Mesendoderm (in vitro differentiated cells): Measurements from ENCODE around the gene GLB1L3.

Experiments
- DNase-seq: peaks from one replicate; pipeline ENCODE4 v3.0.0; 2013
- H2AK5ac ChIP-seq: 2 replicates; pipeline ENCODE4 v1.6.1; 2013; ENCODE audit warnings: low read length, inconsistent platforms
- H2BK120ac ChIP-seq: 2 replicates; pipeline ENCODE4 v1.6.1; 2013; ENCODE audit warnings: low read depth, mild to moderate bottlenecking, low read length, moderate library complexity, mixed read lengths
- H2BK15ac ChIP-seq: replicated peaks from 2 replicates; pipeline ENCODE4 v1.6.1; 2013; ENCODE audit warnings: low read depth, mild to moderate bottlenecking, moderate library complexity
- H2BK5ac ChIP-seq: 2 replicates; pipeline ENCODE4 v1.6.1; 2013; ENCODE audit warnings: low read length, inconsistent platforms
- H3K18ac ChIP-seq: 2 replicates; pipeline ENCODE4 v1.6.1; 2013; ENCODE audit warnings: mild to moderate bottlenecking, low read length, mixed read lengths
- H3K23ac ChIP-seq: one replicate; pipeline ENCODE4 v1.6.1; 2013; ENCODE audit warnings: low read length
- H3K27ac ChIP-seq: 2 replicates; pipeline ENCODE4 v1.5.1; 2013; ENCODE audit warnings: low read depth, mild to moderate bottlenecking, inconsistent platforms, low read length, moderate library complexity
- H3K27me3 ChIP-seq: 2 replicates; pipeline ENCODE4 v1.6.1; 2013; ENCODE audit warnings: low read length, control low read depth, mild to moderate bottlenecking, inconsistent platforms; ENCODE audit not compliant: insufficient read depth, poor library complexity
- H3K36me3 ChIP-seq: 2 replicates; pipeline ENCODE4 v1.6.1; 2013; ENCODE audit warnings: low read length, inconsistent platforms; ENCODE audit not compliant: control insufficient read depth, insufficient read depth
- H3K4ac ChIP-seq: one replicate; pipeline ENCODE4 v1.6.1; 2013; ENCODE audit warnings: low read depth, mild to moderate bottlenecking, low read length, moderate library complexity
- H3K4me1 ChIP-seq: 2 replicates; pipeline ENCODE4 v1.6.1; 2013; ENCODE audit warnings: low read depth, low read length, inconsistent platforms; ENCODE audit not compliant: control insufficient read depth
- H3K4me2 ChIP-seq: 2 replicates; pipeline ENCODE4 v1.6.1; 2013; ENCODE audit warnings: low read length
- H3K4me3 ChIP-seq: 2 replicates; pipeline ENCODE4 v1.5.1; 2013; ENCODE audit warnings: mild to moderate bottlenecking, low read length
- H3K56ac ChIP-seq: one replicate; pipeline ENCODE4 v1.6.1; 2013; ENCODE audit warnings: low read length
- H3K79me1 ChIP-seq: 2 replicates; pipeline ENCODE4 v1.6.1; 2013; ENCODE audit warnings: low read length, inconsistent platforms
- H3K79me2 ChIP-seq: 2 replicates; pipeline ENCODE4 v1.6.1; 2013; ENCODE audit warnings: mild to moderate bottlenecking, low read length; ENCODE audit not compliant: control insufficient read depth, insufficient read depth
- H3K9ac ChIP-seq: 2 replicates; pipeline ENCODE4 v1.6.1; 2013; ENCODE audit warnings: low read length, inconsistent platforms
- H4K5ac ChIP-seq: one replicate; pipeline ENCODE4 v1.6.1; 2013; ENCODE audit warnings: low read length
- H4K8ac ChIP-seq: one replicate; pipeline ENCODE4 v1.6.1; 2013; ENCODE audit warnings: low read depth, mild to moderate bottlenecking, control low read depth, low read length, moderate library complexity
- WGBS: extraction: QIAGEN DNeasy Blood & Tissue Kit; methylation state at CpG from one replicate; pipeline ENCODE4 v1.1.7; 2013; ENCODE audit warnings: low lambda C conversion rate, missing lambda C conversion rate; ENCODE audit not compliant: insufficient coverage; ENCODE audit errors: extremely low coverage; 5-methylcytosine and 5-hydroxymethylcytosine counted together

Gene GLB1L3

DNA sequence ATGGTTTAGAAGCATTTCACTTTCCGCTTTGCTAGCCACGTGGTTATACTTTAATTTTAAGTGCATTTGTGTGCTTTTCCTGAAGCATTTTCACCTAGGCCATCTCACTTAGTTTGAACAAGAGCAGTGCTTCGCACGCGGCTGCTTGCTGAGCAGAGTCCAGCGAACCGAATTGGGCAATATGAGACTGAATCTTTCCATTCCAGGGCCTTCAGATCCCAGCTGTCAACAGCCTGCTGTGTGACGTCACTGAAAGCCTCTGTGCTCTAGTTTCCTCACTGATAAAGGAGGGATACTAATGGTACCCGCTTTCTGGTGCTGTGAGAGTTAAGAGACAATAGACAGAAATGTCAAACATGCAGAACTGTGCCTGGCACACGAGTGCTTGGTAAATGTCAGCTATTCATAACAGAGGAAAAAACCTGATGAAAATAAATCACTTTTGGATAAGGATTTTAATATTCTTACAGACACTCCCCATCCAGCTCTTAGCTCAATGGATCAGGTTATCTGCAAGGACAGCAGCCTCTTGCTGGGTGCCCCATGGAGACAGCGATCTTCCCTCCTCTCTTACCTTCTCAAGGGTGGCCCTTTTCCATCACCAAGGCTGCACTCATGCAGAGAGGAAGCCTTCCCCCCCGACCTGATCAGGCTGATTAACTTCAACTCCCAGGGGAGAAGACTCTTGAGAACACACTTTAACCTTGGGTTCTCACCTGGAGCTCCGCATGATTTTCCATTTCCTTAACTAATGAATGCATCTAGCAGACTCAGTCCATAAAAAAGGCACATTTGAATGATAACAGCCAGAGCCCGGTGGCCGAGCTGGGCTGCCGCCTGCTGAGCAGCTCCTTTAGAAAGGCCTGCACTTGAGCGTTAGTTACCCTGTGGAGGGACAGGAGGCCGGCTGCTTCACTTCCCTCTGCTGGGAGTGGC lies 3.5 kb upstream of the GLB1L3 start:
- H3K4ac ChIP-seq = no peak overlapping the region
- H4K5ac ChIP-seq = no peak overlapping the region
- no peak overlapping the region for H2BK15ac ChIP-seq
- peaks cover 2% of the 10 kb centered on the region for H3K4me1 ChIP-seq
- no CpG with 5 or more reads among the region's 18 CpGs for WGBS
- H2AK5ac ChIP-seq = no peak overlapping the region
- no peak overlapping the region for H3K18ac ChIP-seq
- no peak overlapping the region for H3K9ac ChIP-seq
- H2BK120ac ChIP-seq = no peak overlapping the region
- no peak overlapping the region for H3K4me3 ChIP-seq
- H3K36me3 ChIP-seq = no peaks in the 10 kb centered on the region
- H4K8ac ChIP-seq = no peak overlapping the region
- H3K56ac ChIP-seq = no peak overlapping the region
- H2BK5ac ChIP-seq = no peak overlapping the region
- no peaks in the 10 kb centered on the region for H3K79me1 ChIP-seq
- H3K27ac ChIP-seq = no peak overlapping the region
- peak overlapping the region; percentile 10 for H3K4me2 ChIP-seq
- no peaks in the 10 kb centered on the region for H3K27me3 ChIP-seq
- peak; percentile 37 for DNase-seq
- peaks cover 6% of the 10 kb centered on the region for H3K79me2 ChIP-seq
- no peak overlapping the region for H3K23ac ChIP-seq

DNA sequence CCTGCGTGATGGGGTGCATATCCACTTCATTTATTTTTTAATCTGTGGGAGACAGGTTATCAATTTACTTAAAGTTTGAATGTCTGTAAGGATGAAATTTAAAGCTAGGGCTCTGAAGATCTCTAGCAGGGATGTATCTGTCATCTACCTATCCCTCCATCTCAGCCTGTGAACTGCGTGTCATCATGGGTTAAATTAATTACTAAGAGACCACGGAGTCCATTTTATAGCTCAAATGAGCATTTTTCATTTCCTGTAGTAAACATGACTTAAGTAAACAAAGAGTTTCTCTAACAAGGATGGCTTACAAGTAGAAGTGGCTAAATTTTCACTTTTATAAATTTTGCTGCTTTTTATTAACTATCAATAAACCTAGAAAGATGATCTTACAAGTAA lies 2.9 kb upstream of the GLB1L3 start:
- Histone ChIP-seq H3K18ac (no peak overlapping the region), H3K79me2 (peaks cover 6% of the 10 kb centered on the region), H2BK5ac (no peak overlapping the region), H4K5ac (no peak overlapping the region), H2BK120ac (no peak overlapping the region), H3K36me3 (no peaks in the 10 kb centered on the region), H3K27ac (no peak overlapping the region), H3K9ac (no peak overlapping the region), H4K8ac (no peak overlapping the region), H3K4me1 (peaks cover 2% of the 10 kb centered on the region), H3K23ac (no peak overlapping the region), H3K56ac (no peak overlapping the region), H2AK5ac (no peak overlapping the region), H3K79me1 (no peaks in the 10 kb centered on the region), H3K27me3 (no peaks in the 10 kb centered on the region), H3K4me2 (no peak overlapping the region), H2BK15ac (no peak overlapping the region), H3K4ac (no peak overlapping the region), H3K4me3 (no peak overlapping the region)
- WGBS = no CpG with 5 or more reads among the region's 3 CpGs
- DNase-seq = no peak

DNA sequence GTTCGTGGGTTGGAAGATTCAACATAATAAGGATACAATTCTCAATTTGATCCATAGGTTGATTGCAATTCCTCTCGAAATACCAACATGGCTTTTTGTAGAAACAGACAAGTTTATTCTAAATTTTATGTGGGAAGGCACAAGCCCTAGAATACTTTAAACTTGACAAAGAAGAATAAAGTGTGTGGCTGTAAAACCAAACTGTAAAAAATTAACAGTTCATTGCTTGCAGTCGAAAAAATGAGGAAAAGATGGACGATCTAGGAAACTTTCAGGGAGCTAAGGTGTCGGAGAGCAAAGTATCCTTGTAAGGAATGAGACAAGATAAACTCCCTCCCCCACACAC lies 1.0 kb upstream of the GLB1L3 start:
- DNase-seq = no peak
- peak overlapping the region; percentile 17 for H3K4me3 ChIP-seq
- no peaks in the 10 kb centered on the region for H3K36me3 ChIP-seq
- H3K4ac ChIP-seq = no peak overlapping the region
- no peaks in the 10 kb centered on the region for H3K27me3 ChIP-seq
- H3K79me2 ChIP-seq = peaks cover 6% of the 10 kb centered on the region
- no peak overlapping the region for H3K18ac ChIP-seq
- peaks cover 2% of the 10 kb centered on the region for H3K4me1 ChIP-seq
- peak overlapping the region; percentile 92 for H3K56ac ChIP-seq
- no peak overlapping the region for H2BK120ac ChIP-seq
- no peak overlapping the region for H4K8ac ChIP-seq
- H2BK15ac ChIP-seq = no peak overlapping the region
- H3K23ac ChIP-seq = no peak overlapping the region
- no peak overlapping the region for H3K27ac ChIP-seq
- H2AK5ac ChIP-seq = no peak overlapping the region
- peak overlapping the region; percentile 78 for H3K9ac ChIP-seq
- no peak overlapping the region for H4K5ac ChIP-seq
- H2BK5ac ChIP-seq = no peak overlapping the region
- H3K79me1 ChIP-seq = no peaks in the 10 kb centered on the region
- WGBS = no CpG with 5 or more reads among the region's 5 CpGs
- H3K4me2 ChIP-seq = peak overlapping the region; percentile 63

DNA sequence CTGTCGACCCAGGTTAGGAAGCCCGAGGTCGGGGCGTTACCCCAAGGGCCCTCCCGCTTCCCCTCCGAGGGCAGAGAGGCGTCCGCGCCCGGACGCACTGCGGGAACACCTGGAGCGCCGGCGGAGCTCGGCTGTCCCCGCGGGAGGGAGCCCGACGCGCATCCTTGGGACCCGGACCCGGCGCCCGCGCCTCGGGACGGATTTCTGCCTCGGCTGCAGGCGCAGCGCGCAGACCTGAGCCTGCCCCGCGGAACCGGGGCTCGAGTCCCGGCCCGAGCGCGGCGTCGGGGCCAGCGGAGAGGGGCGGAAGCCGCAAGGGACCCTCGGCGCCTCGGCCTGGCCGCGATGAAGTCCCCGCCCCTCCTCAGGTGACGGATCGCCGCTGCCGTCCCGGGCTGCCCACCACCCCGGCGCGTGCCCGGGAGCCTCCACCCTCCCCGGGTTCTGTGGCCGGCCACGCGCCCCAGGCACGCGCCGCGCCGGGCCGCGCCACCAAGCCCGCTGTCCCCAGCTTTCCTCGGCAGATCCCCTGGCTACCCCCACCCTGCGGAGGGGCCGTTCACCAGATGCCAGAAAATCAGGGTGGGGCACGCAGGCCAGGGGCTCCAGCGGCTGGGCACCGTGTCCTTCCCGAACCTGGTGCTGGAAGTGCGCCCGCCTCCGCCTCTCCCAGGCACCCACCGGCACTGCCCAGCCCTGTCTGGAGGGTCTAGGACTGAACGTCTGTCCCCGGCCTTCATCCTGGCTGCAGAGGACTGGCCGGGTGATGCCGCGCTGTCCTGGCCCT lies 410 bp downstream of the GLB1L3 start:
- Histone ChIP-seq H3K56ac (peak overlapping the region; percentile 92), H3K27me3 (no peaks in the 10 kb centered on the region), H2BK5ac (no peak overlapping the region), H3K36me3 (no peaks in the 10 kb centered on the region), H4K5ac (no peak overlapping the region), H3K4me1 (peaks cover 2% of the 10 kb centered on the region), H2AK5ac (no peak overlapping the region), H3K23ac (peak overlapping the region; percentile 81), H3K9ac (peak overlapping the region; percentile 78), H2BK120ac (no peak overlapping the region), H3K4ac (no peak overlapping the region), H3K79me1 (no peaks in the 10 kb centered on the region), H4K8ac (no peak overlapping the region), H3K4me2 (peak overlapping the region; percentile 63), H2BK15ac (no peak overlapping the region), H3K4me3 (peak overlapping the region; percentile 17), H3K27ac (no peak overlapping the region), H3K79me2 (peaks cover 6% of the 10 kb centered on the region), H3K18ac (peak overlapping the region; percentile 20)
- no CpG with 5 or more reads among the region's 88 CpGs for WGBS
- DNase-seq = peak; percentile 53

DNA sequence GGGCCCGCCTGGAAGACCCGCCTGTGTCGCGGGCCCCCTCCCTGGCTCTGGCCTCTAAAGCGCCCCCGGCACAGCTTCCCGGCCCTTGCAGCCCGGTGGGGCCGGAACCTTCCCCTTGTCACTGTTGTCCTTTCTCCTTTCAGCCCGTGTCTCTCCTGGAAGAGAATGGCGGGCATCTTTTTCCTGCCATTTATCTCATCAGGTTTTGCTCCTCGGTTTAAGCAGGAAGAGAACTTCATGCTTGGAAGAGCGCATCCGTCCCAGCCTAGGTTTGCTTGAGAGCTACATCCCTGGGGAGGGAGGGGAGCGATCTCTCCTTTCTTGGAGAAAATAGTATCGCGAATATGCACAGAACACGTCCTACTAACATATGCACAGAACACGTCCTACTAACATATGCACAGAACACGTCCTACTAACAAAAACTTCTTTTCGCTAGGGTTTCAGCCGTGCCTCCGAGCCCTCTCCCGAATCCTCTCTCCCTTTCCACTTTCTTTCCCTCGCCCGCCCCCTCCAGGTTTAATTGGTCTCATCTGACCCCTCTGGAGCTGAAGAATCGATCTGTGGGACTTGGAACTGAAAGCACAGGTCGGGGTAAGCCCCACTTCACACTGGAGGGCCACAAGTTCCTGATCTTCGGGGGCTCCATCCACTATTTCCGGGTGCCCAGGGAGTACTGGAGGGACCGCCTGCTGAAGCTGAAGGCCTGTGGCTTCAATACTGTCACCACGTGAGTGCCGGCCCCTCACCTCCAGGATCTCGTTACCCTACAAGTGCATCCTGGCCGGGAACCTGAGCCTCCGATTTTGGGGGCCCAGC lies 1.2 kb downstream of the GLB1L3 start:
- no peak overlapping the region for H3K27ac ChIP-seq
- no peak overlapping the region for H2BK120ac ChIP-seq
- no peak overlapping the region for H2AK5ac ChIP-seq
- H3K18ac ChIP-seq = no peak overlapping the region
- no CpG with 5 or more reads among the region's 36 CpGs for WGBS
- no peaks in the 10 kb centered on the region for H3K36me3 ChIP-seq
- H3K4ac ChIP-seq = no peak overlapping the region
- peak overlapping the region; percentile 92 for H3K56ac ChIP-seq
- peaks cover 6% of the 10 kb centered on the region for H3K79me2 ChIP-seq
- peak overlapping the region; percentile 78 for H3K9ac ChIP-seq
- H4K8ac ChIP-seq = no peak overlapping the region
- H3K4me2 ChIP-seq = peak overlapping the region; percentile 63
- no peaks in the 10 kb centered on the region for H3K27me3 ChIP-seq
- no peak overlapping the region for H2BK5ac ChIP-seq
- H3K4me1 ChIP-seq = peaks cover 2% of the 10 kb centered on the region
- H4K5ac ChIP-seq = no peak overlapping the region
- H3K23ac ChIP-seq = no peak overlapping the region
- peak overlapping the region; percentile 17 for H3K4me3 ChIP-seq
- peak; percentile 75 for DNase-seq
- H2BK15ac ChIP-seq = no peak overlapping the region
- H3K79me1 ChIP-seq = no peaks in the 10 kb centered on the region
